HUDEP-2 (cell line): ENCODE measurements around the gene ANKS1B.
A peak's percentile ranks its signal among the peaks of the same experiment; 100 is the strongest.
"Not testable (repeated sequence)": the region's sequence is repeated elsewhere in the genome, so short reads cannot be mapped to it uniquely, and the experiment has no call there.

ENCODE experiments used
- DNase-seq, 76 experiments: peaks; one replicate each; lab custom pipeline; 2025; ENCODE audit not compliant: unreplicated experiment in 76 of 76; lab: John Stamatoyannopoulos, UW

The ANKS1B gene

GRCh38 chr12:99709116-99709515, 275.6 kb downstream of the ANKS1B start:
- no peak for DNase-seq

- no peak for DNase-seq
Observed at GRCh38 chr12:99707883-99708282, 276.9 kb downstream of the ANKS1B start.

- DNase-seq = no peak
Observed at GRCh38 chr12:99706736-99707473, 277.8 kb downstream of the ANKS1B start.

GRCh38 chr12:99704458-99704857, 280.3 kb downstream of the ANKS1B start:
- no peak for DNase-seq

- DNase-seq = no peak
Observed at GRCh38 chr12:99704036-99704435, 280.7 kb downstream of the ANKS1B start.

- no peak for DNase-seq
Observed at GRCh38 chr12:99700032-99700431, 284.7 kb downstream of the ANKS1B start.

GRCh38 chr12:99695050-99695449, 289.7 kb downstream of the ANKS1B start:
- no peak for DNase-seq

GRCh38 chr12:99686142-99686541, 298.6 kb downstream of the ANKS1B start:
- no peak for DNase-seq

GRCh38 chr12:99680276-99680675, 304.5 kb downstream of the ANKS1B start:
- no peak for DNase-seq

- DNase-seq = no peak
Observed at GRCh38 chr12:99670635-99671034, 314.1 kb downstream of the ANKS1B start.

GRCh38 chr12:99658671-99659349, 325.9 kb downstream of the ANKS1B start:
- peak in 1 of 76 experiments; percentile 3 for DNase-seq

- peak in 66 of 76 experiments; percentile 1 to 89 (median 46) for DNase-seq
Observed at GRCh38 chr12:99649551-99649950, 335.2 kb downstream of the ANKS1B start.

GRCh38 chr12:99648183-99648582, 336.6 kb downstream of the ANKS1B start:
- DNase-seq = no peak

- no peak for DNase-seq
Observed at GRCh38 chr12:99647453-99647852, 337.3 kb downstream of the ANKS1B start, which contains the start of gene GARIN6. Gene GARIN6 (plus strand): TSS chr12:99647753. CDS start chr12:99648175, 422 bp downstream.

- DNase-seq = no peak
Observed at GRCh38 chr12:99644629-99645028, 340.1 kb downstream of the ANKS1B start.

- no peak for DNase-seq
Observed at GRCh38 chr12:99627459-99627858, 357.3 kb downstream of the ANKS1B start.

GRCh38 chr12:99624591-99624990, 360.1 kb downstream of the ANKS1B start:
- DNase-seq = not testable (repeated sequence)

GRCh38 chr12:99620159-99620479, 364.6 kb downstream of the ANKS1B start:
- DNase-seq = no peak

- DNase-seq = peak in 38 of 76 experiments; percentile 0 to 43 (median 20)
Observed at GRCh38 chr12:99619389-99620158, 365.2 kb downstream of the ANKS1B start.

- no peak for DNase-seq
Observed at GRCh38 chr12:99618657-99619056, 366.1 kb downstream of the ANKS1B start.

GRCh38 chr12:99611599-99611998, 373.1 kb downstream of the ANKS1B start:
- DNase-seq = no peak
